MM.1S (cell line): Measurements from ENCODE around the gene KCNQ5.

Experiments used
- DNase-seq: peaks from one replicate; pipeline ENCODE4 v3.0.0-alpha.2; 2015
- H2AFZ ChIP-seq: fragments of 300-600 bp; sonication (generic); 2 replicates; pipeline ENCODE4 v1.6.0; 2016; ENCODE audit warnings: antibody characterized with exemption, low read length
- H3F3A ChIP-seq: fragments of 300-600 bp; sonication (generic); 2 replicates; pipeline ENCODE4 v1.6.1; 2016; ENCODE audit warnings: mild to moderate bottlenecking, antibody characterized with exemption, low read length, moderate library complexity, mixed read lengths; ENCODE audit not compliant: insufficient read depth
- H3K27ac ChIP-seq: fragments of 300-600 bp; sonication (generic); 2 replicates; pipeline ENCODE4 v1.5.1; 2016; ENCODE audit warnings: mild to moderate bottlenecking, low read length
- H3K27me3 ChIP-seq: fragments of 300-600 bp; sonication (generic); replicated peaks from 2 replicates; pipeline ENCODE4 v1.6.0; 2016; ENCODE audit warnings: low read length; ENCODE audit not compliant: insufficient read depth
- H3K36me3 ChIP-seq: fragments of 300-600 bp; sonication (generic); replicated peaks from 2 replicates; pipeline ENCODE4 v1.6.1; 2016; ENCODE audit warnings: mild to moderate bottlenecking, low read length, mixed read lengths; ENCODE audit not compliant: insufficient read depth
- H3K4me1 ChIP-seq: fragments of 300-600 bp; sonication (generic); 2 replicates; pipeline ENCODE4 v1.6.1; 2016; ENCODE audit warnings: low read length, mixed read lengths
- H3K4me2 ChIP-seq: fragments of 300-600 bp; sonication (generic); 2 replicates; pipeline ENCODE4 v1.6.0; 2016; ENCODE audit warnings: low read depth, low read length
- H3K4me3 ChIP-seq: fragments of 300-600 bp; sonication (generic); 2 replicates; pipeline ENCODE4 v1.5.1; 2016; ENCODE audit warnings: low read length, mixed read lengths
- H3K79me2 ChIP-seq: fragments of 300-600 bp; sonication (generic); 2 replicates; pipeline ENCODE4 v1.6.1; 2016; ENCODE audit warnings: mixed run types, low read length, mixed read lengths
- H3K9ac ChIP-seq: fragments of 300-600 bp; sonication (generic); 2 replicates; pipeline ENCODE4 v1.6.1; 2016; ENCODE audit warnings: low read length, mixed read lengths
- H3K9me2 ChIP-seq: fragments of 300-600 bp; sonication (generic); replicated peaks from 2 replicates; pipeline ENCODE4 v1.6.1; 2016; ENCODE audit warnings: mild to moderate bottlenecking, low read length, mixed read lengths; ENCODE audit not compliant: insufficient read depth
- H3K9me3 ChIP-seq: fragments of 300-600 bp; sonication (generic); replicated peaks from 2 replicates; pipeline ENCODE4 v1.6.1; 2016; ENCODE audit warnings: mild to moderate bottlenecking, low read length, mixed read lengths; ENCODE audit not compliant: insufficient read depth
- H4K20me1 ChIP-seq: fragments of 300-600 bp; sonication (generic); 2 replicates; pipeline ENCODE4 v1.6.1; 2016; ENCODE audit warnings: mild to moderate bottlenecking, low read length, moderate library complexity, mixed read lengths; ENCODE audit not compliant: insufficient read depth
- CTCF ChIP-seq: fragments of 300-600 bp; sonication (generic); IDR thresholded peaks from 2 replicates; pipeline ENCODE4 v1.5.1; 2016; ENCODE audit warnings: antibody characterized with exemption, low read length, mixed read lengths
- EZH2 ChIP-seq: fragments of 300-600 bp; sonication (generic); optimal IDR thresholded peaks from 2 replicates; pipeline ENCODE3; 2017; ENCODE audit warnings: low read depth, mild to moderate bottlenecking, antibody characterized with exemption, low read length, mixed read lengths
- EZH2phosphoT487 ChIP-seq: fragments of 300-600 bp; sonication (generic); IDR thresholded peaks from 2 replicates; pipeline ENCODE4 v1.6.1; 2018; ENCODE audit warnings: antibody characterized with exemption, low read length

The KCNQ5 gene

GRCh38 chr6:72712910-72713309 lies 91.0 kb downstream of the KCNQ5 start:
- Histone ChIP-seq H2AFZ (no peak overlapping the region), H3K4me1 (no peaks in the 10 kb centered on the region), H3K36me3 (no peaks in the 10 kb centered on the region), H3K4me3 (no peak overlapping the region), H3K27ac (no peak overlapping the region), H3K27me3 (no peaks in the 10 kb centered on the region), H3K9ac (no peak overlapping the region), H3K9me3 (no peaks in the 10 kb centered on the region), H3F3A (no peaks in the 10 kb centered on the region), H3K4me2 (no peak overlapping the region), H3K9me2 (no peaks in the 10 kb centered on the region), H4K20me1 (no peaks in the 10 kb centered on the region), H3K79me2 (no peaks in the 10 kb centered on the region)
- TF ChIP-seq CTCF (no peak), EZH2phosphoT487 (no peak), EZH2 (no peak)
- no peak for DNase-seq

DNA sequence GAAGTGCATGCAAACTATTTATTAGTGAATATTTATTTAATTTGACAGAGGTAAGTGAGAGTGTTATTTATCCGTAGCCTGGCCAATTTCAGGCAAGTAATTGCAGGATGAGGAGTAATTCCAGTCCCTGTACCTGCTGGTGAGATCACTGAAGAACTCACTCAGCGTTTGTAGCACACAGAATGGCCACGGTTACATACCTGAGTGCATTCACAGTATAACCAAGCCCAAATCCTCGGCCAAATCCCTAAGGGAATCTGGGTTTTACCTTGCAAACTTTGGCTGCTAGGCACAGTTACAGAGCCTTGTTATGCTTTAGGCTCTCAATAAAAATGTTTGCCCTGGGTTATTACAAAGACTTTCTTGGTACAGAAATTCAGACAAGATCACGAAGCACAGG lies 93.3 kb downstream of the KCNQ5 start:
- H3K79me2 ChIP-seq, result no peaks in the 10 kb centered on the region
- no peak for DNase-seq
- no peak overlapping the region for H3K9ac ChIP-seq

GRCh38 chr6:72716916-72717315 lies 95.1 kb downstream of the KCNQ5 start:
- H3K4me1 ChIP-seq, result no peaks in the 10 kb centered on the region
- H3K27me3 ChIP-seq, result no peaks in the 10 kb centered on the region
- no peak for TF ChIP-seq EZH2
- TF ChIP-seq EZH2phosphoT487, result no peak
- TF ChIP-seq CTCF, result no peak
- H2AFZ ChIP-seq, result no peak overlapping the region
- no peak overlapping the region for H3K4me3 ChIP-seq
- H3K4me2 ChIP-seq, result no peak overlapping the region
- no peaks in the 10 kb centered on the region for H3K9me3 ChIP-seq
- no peaks in the 10 kb centered on the region for H3F3A ChIP-seq
- H4K20me1 ChIP-seq, result no peaks in the 10 kb centered on the region
- H3K9me2 ChIP-seq, result no peaks in the 10 kb centered on the region
- H3K79me2 ChIP-seq, result no peaks in the 10 kb centered on the region
- H3K27ac ChIP-seq, result no peak overlapping the region
- no peak overlapping the region for H3K9ac ChIP-seq
- no peaks in the 10 kb centered on the region for H3K36me3 ChIP-seq
- no peak for DNase-seq

More for the DNA sequence above, 93.3 kb downstream of the KCNQ5 start:
- Histone ChIP-seq H3K4me3 (no peak overlapping the region), H3K9me3 (no peaks in the 10 kb centered on the region), H3K36me3 (no peaks in the 10 kb centered on the region), H4K20me1 (no peaks in the 10 kb centered on the region), H3K27me3 (no peaks in the 10 kb centered on the region), H3K27ac (no peak overlapping the region), H3K9me2 (no peaks in the 10 kb centered on the region), H3K4me2 (no peak overlapping the region), H3K4me1 (no peaks in the 10 kb centered on the region), H2AFZ (no peak overlapping the region), H3F3A (no peaks in the 10 kb centered on the region)
- TF ChIP-seq EZH2 (no peak), CTCF (no peak), EZH2phosphoT487 (no peak)
